Activated naive CD4-positive, alpha-beta T cell treated with anti-CD3 and anti-CD28 coated beads, Interleukin-2, amount 50 U/mL, for 72 hours (primary cell): ENCODE measurements around the gene PFDN2. TPM values are rescaled to one million over a fixed set of nuclear protein-coding genes. Genes with fewer than 3 reads are reported as not detected.

Experiments used
- ATAC-seq, 2 donors: fragments of 150-1000 bp; cut with Tn5 transposase; 2 replicates each; pipeline ENCODE4 v1.10.0; 2021; ENCODE audit warnings: mild to moderate bottlenecking in 2 of 2, moderate library complexity in 2 of 2
- DNase-seq, 2 donors: peaks; one replicate each; pipeline ENCODE4 v3.0.0; 2021 to 2022; ENCODE audit warnings: low spot score in 2 of 2
- H3K27ac Mint-ChIP-seq, 2 donors: one replicate each; pipeline ENCODE4 v1.8.0; 2022; ENCODE audit warnings: mild to moderate bottlenecking in 2 of 2, mixed read lengths in 2 of 2
- H3K36me3 Mint-ChIP-seq, 2 donors: one replicate each; pipeline ENCODE4 v1.8.0; 2022; ENCODE audit warnings: mixed read lengths in 2 of 2
- H3K9me3 Mint-ChIP-seq, 2 donors: one replicate each; pipeline ENCODE4 v1.8.0; 2022; ENCODE audit warnings: mixed read lengths in 2 of 2
- total RNA-seq, 2 donors: library from RNA; stranded (reverse); gene quantifications; one replicate each; pipeline ENCODE4 v1.2.3, GENCODE V29; 2022

The PFDN2 gene
- total RNA-seq, 2 donors from 2014 or later = 95.3 to 156 TPM

DNA sequence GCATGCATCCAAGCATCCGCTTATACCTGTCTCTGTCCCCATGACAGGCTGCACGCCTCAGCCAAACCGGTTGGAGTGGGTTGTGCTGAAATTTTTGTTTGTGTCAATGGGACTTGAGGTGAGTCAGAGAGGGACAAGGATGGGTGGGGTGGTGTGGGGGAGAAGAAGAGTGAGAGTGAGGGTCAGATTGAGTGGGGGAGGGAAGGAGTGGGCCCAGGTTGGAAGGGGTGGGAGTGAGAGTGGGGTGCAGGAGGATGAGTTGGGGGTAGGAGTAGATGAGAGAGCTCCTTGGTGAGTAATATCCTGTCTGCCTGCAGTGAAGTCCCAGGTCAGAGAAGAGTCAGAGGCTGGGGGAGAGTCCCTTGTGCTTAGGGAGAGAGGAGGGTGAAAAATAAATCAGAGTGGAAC, 25.2 kb downstream of the PFDN2 start:
- no peak overlapping the region for H3K27ac Mint-ChIP-seq
- ATAC-seq (peak; percentile 91 to 99), DNase-seq (peak; percentile 35 to 63)
- H3K9me3 Mint-ChIP-seq = no peaks in the 10 kb centered on the region
- no peaks in the 10 kb centered on the region for H3K36me3 Mint-ChIP-seq

DNA sequence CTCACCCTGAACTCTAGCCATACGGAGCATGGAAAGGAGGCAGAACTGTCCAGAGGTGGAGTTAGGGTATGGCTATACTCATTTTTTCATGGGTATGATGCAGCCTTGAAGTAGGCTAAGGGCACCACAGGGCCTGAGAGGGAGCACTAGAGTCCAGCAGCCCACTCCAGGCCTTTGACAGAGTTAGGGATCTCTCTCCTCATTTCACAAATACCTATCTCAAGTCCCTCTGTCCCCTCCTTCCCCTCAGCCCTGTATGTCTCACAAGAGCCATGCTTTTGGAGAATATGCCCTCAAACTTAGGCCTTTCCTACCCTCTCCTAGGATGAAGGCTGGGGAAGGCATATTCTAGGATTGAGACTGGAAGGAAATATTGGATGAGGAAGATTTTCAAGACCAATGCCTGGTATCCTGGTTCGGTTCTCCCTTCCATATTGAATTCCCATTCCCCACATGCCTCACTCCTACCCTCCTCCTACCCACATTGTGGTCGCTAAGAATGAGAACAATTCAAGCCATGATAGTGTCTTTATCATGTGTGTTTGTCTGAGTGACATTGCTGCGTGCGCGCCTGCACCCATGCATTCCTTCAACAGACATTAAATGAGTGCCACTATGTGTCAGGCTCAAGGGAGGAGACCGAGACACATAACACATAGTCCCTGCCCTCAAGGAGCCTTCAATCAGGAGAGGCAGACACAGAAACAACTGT, 25.9 kb downstream of the PFDN2 start:
- no peak overlapping the region for H3K27ac Mint-ChIP-seq

GRCh38 chr1:161091093-161091492, 26.7 kb downstream of the PFDN2 start:
- Mint-ChIP-seq H3K9me3 (no peaks in the 10 kb centered on the region), H3K27ac (no peak overlapping the region)
- no peak for ATAC-seq

More for the DNA sequence above, 25.9 kb downstream of the PFDN2 start:
- Mint-ChIP-seq H3K9me3 (no peaks in the 10 kb centered on the region), H3K36me3 (no peaks in the 10 kb centered on the region)
- no peak for DNase-seq
- peak in 1 of 2 donors; percentile 17 for ATAC-seq

DNA sequence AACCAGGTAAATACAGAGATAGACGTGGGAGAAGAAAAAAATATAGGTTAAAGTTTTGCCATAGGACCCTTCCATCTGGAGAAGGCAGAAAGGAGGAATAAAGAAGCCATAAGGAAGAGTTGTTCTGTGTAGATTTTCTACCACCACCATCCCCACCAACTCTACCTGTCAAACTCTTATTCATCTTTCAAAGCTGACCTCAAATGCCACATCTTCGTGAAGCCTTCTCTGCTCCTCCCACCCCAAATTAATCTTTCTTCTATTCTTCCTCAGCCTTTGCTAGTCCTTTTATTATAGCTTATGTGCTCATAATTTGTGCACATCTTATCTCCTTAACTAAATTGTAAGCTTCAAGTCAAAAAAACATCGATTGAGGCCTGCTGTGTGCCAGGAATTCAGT, 27.2 kb downstream of the PFDN2 start:
- Mint-ChIP-seq H3K36me3 (no peaks in the 10 kb centered on the region), H3K9me3 (no peaks in the 10 kb centered on the region)

More at GRCh38 chr1:161091093-161091492, 26.7 kb downstream of the PFDN2 start:
- H3K36me3 Mint-ChIP-seq = no peaks in the 10 kb centered on the region
- DNase-seq = no peak

DNA sequence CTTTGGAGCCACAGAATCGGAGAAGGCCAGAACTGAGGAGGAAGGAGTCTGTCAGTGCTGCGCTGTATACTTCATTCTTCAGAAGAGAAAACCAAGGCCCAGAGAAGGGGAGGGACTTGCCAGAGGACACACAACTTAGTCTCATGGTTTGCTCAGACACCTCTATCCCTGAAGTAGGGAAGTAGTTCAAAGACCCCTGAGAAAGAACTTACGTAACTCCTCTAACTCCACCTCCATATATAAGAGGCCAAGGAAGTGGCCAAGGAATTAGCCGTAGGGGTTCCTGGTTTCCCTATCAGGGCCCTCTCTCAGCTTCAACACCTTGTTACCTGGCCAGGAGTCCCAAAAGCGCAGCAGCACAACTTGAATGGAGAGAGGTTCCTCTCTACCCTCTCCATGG, 27.9 kb downstream of the PFDN2 start:
- H3K36me3 Mint-ChIP-seq = no peaks in the 10 kb centered on the region
- no peak overlapping the region for H3K27ac Mint-ChIP-seq
- DNase-seq (no peak), ATAC-seq (no peak)
- H3K9me3 Mint-ChIP-seq = no peaks in the 10 kb centered on the region

More for the DNA sequence above, 27.2 kb downstream of the PFDN2 start:
- DNase-seq (no peak), ATAC-seq (no peak)
- no peak overlapping the region for H3K27ac Mint-ChIP-seq

DNA sequence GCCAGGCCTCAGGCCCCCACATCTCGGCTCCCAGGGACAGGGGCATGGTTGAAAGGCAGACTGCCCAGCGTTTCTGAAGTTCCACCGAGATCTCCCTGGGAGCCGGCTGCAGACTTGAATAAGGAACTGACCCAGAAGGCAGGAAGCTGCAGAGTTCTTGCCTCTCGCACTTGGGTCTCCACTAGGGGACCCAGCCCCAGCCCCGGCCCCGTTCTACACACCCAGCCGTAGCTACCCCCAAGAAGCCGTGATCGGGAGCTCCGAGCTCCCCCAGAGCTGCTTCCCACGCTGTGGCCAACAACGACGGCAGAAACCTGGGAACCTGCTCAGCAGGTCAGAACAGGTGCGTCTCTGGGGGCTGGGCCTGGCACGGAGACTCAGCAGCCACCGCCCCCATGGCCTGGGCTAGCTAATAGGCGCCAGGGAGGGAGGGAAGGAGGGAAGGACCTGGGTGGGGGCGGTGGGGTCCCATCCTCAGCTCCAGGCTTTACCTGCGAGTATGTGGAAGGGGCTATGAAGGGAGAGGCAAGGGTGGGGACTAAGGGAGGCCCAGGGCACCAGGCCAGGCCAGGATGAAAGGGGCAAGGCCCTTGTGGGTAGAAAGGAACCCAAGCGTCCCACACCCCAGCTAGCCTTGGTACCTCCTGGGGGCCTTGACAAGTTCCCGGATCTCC, 28.4 kb downstream of the PFDN2 start, which contains the start of gene NECTIN4:
Gene NECTIN4 (minus strand): TSS at position 308 of the 674 bp plus-strand sequence. CDS start 262 bp downstream, at position 46.
- H3K36me3 Mint-ChIP-seq = no peaks in the 10 kb centered on the region
- no peak within 1 kb of the TSS for H3K27ac Mint-ChIP-seq
- DNase-seq (no peak), ATAC-seq (no peak)
- H3K9me3 Mint-ChIP-seq = no peaks in the 10 kb centered on the region

DNA sequence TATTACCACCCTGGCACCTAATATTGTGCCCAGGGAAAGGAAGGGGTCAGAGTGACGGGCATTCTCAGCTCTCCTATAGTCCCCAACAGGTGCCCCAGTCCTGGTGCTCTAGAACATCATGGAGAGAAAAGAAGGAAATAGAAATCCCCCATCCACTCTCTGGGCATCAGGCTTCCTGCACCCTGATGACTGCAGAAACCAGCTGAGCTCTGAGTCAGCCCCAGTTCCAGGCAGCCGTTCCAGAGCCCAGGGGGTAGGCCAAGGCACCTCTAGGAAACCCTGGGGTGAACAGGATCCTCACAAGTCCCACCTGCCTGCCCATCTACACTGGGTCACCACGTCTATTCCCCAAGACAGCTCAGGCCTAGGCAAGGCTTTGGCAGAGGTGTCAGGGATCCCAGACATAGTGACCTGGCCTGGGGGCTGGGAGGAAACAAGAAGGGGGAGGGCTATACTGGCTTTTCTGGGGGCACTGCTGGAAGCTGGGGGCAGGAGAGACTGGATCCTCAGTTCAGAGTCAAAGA, 29.2 kb downstream of the PFDN2 start:
- ATAC-seq (no peak), DNase-seq (no peak)
- H3K9me3 Mint-ChIP-seq = no peaks in the 10 kb centered on the region
- H3K36me3 Mint-ChIP-seq = no peaks in the 10 kb centered on the region
- no peak overlapping the region for H3K27ac Mint-ChIP-seq

- DNase-seq = no peak
- no peak overlapping the region for H3K27ac Mint-ChIP-seq
- no peak for ATAC-seq
- no peaks in the 10 kb centered on the region for H3K36me3 Mint-ChIP-seq
- no peaks in the 10 kb centered on the region for H3K9me3 Mint-ChIP-seq
These were observed 31.4 kb downstream of the PFDN2 start for GRCh38 chr1:161086457-161086856.

GRCh38 chr1:161085165-161085564, 32.7 kb downstream of the PFDN2 start:
- Mint-ChIP-seq H3K36me3 (no peaks in the 10 kb centered on the region), H3K27ac (peak overlapping the region in 1 of 2 donors; percentile 25), H3K9me3 (no peaks in the 10 kb centered on the region)
- no peak for ATAC-seq
- no peak for DNase-seq

DNA sequence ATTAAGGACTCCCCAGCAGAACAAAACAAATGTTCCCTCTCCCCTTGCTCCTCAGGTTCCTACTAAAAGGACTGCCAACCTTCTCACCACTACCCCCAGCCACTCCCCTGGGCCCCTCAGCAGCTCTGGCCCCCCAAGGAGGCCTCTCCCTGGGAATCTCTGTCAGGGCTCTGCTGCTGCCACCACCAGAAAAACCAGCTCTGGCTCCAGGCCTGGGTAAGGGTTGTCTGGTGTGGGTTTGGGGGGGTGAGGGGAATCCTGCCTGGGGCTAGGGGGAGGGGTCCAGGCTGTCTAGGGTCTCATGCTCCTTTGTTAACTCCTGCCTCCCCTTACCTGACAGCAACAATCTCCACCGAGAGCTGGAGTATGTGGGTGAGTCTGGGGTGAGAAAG, 33.2 kb downstream of the PFDN2 start:
- H3K27ac Mint-ChIP-seq = no peak overlapping the region
- no peak for ATAC-seq

GRCh38 chr1:161083748-161084596, 33.9 kb downstream of the PFDN2 start:
- Mint-ChIP-seq H3K36me3 (no peaks in the 10 kb centered on the region), H3K27ac (no peak overlapping the region), H3K9me3 (no peaks in the 10 kb centered on the region)
- DNase-seq (no peak), ATAC-seq (no peak)

More for the DNA sequence above, 33.2 kb downstream of the PFDN2 start:
- no peak for DNase-seq
- H3K36me3 Mint-ChIP-seq = no peaks in the 10 kb centered on the region
- H3K9me3 Mint-ChIP-seq = no peaks in the 10 kb centered on the region

DNA sequence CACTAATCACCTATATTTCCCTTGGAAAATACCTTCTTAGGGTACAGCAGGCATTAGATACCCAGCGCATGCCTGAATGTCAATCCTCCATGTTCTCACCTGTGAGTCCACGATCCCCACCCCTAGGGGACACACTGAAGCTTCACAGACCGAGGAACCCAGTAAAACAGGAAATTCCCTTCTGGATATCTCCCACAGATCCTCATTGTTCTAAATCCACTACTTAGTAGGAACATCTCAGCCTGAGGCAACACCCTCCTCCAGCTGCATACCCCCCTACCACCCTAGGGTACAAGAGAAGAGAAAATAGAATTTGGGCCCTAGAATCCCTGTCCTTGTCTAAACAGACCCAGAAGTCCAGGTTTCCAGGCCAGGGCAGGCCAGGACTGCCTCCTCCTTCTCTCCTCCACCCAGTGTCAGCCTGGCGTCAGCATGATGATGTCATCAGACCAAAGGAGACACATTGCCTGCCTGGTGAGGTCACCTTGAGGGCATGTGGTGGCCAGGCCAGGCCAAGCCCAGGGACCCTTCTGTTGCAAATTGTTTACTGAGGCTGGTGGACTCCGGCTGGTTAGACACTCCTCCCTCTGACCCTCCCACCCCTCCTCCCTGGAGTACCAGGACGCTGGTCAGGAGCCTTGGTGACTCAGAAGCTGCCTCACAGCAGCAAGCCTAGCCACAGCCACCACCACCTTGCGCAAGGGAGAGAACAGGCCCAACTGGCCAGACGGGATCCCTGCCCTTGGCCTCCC, 34.7 kb downstream of the PFDN2 start:
- DNase-seq = no peak
- H3K27ac Mint-ChIP-seq = no peak overlapping the region

DNA sequence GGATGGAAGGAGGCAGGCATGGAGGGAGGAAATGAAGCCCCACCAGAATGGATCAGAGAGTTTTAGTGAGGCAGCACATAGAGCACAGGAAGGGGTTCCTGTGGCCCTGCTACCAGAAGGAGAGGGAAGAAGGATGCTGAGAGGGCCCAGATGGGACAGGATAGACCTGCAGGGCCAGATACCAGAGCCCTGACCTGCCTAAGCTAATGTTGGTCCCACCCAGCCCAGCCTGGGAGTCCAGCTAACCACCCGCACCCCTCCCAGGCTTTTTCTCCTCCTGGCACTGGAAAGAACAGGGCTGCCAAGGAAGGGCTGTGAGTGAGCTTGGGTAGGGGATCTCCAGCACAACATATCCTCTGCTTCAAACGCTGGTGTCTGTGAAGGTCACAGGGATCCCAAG, 35.4 kb downstream of the PFDN2 start:
- H3K27ac Mint-ChIP-seq = no peak overlapping the region
- no peaks in the 10 kb centered on the region for H3K9me3 Mint-ChIP-seq
- H3K36me3 Mint-ChIP-seq = no peaks in the 10 kb centered on the region
- DNase-seq (no peak), ATAC-seq (no peak)

More for the DNA sequence above, 34.7 kb downstream of the PFDN2 start:
- H3K36me3 Mint-ChIP-seq = no peaks in the 10 kb centered on the region
- peak in 1 of 2 donors; percentile 83 for ATAC-seq
- no peaks in the 10 kb centered on the region for H3K9me3 Mint-ChIP-seq

DNA sequence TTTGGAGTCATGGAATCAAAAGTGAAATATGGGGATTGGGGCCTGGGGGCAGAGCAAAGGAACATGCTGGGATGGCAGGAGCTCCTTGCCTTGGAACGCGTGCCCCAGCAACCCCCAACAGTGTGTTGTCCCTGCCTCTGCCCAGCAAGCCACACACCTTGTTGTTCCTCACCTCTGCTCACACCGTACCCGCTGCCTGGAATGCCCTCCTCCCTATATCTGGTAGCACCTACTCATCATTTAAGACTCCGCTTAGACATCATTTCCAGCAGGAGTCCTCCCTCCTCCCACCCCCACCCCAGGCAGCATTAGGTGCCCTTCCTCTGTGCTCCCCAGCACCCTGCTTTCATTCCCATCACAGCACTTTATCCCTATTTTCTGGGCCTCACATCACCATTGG, 36.3 kb downstream of the PFDN2 start:
- DNase-seq (no peak), ATAC-seq (no peak)
- Mint-ChIP-seq H3K9me3 (no peaks in the 10 kb centered on the region), H3K36me3 (no peaks in the 10 kb centered on the region), H3K27ac (peak overlapping the region in 1 of 2 donors; percentile 15)

- ATAC-seq = peak in 1 of 2 donors; percentile 21
- no peak for DNase-seq
- Mint-ChIP-seq H3K36me3 (no peaks in the 10 kb centered on the region), H3K9me3 (no peaks in the 10 kb centered on the region), H3K27ac (peak overlapping the region in 1 of 2 donors; percentile 86)
These were observed 37.1 kb downstream of the PFDN2 start for GRCh38 chr1:161080441-161081405.
